Testis (tissue), 2 donors: ENCODE measurements around the gene BTRC.

Experiments
- POLR2A ChIP-seq: fragments of 450-650 bp; IDR thresholded peaks from one replicate; pipeline ENCODE4 v1.6.1; 2017; ENCODE audit warnings: antibody characterized with exemption, mild to moderate bottlenecking, moderate library complexity
- TF ChIP-seq, protein P1 (sequence below), 3 experiments: fragments of 450-650 bp in 2 of 3; fragments of 200-600 bp in 1 of 3; sonication (generic) in 1 of 3; IDR thresholded peaks; one replicate each; pipeline ENCODE4 v1.5.1; 2016 to 2019; ENCODE audit warnings: antibody characterized with exemption in 3 of 3, mild to moderate bottlenecking in 2 of 3, moderate library complexity in 1 of 3

- TF ChIP-seq, protein P1, sequence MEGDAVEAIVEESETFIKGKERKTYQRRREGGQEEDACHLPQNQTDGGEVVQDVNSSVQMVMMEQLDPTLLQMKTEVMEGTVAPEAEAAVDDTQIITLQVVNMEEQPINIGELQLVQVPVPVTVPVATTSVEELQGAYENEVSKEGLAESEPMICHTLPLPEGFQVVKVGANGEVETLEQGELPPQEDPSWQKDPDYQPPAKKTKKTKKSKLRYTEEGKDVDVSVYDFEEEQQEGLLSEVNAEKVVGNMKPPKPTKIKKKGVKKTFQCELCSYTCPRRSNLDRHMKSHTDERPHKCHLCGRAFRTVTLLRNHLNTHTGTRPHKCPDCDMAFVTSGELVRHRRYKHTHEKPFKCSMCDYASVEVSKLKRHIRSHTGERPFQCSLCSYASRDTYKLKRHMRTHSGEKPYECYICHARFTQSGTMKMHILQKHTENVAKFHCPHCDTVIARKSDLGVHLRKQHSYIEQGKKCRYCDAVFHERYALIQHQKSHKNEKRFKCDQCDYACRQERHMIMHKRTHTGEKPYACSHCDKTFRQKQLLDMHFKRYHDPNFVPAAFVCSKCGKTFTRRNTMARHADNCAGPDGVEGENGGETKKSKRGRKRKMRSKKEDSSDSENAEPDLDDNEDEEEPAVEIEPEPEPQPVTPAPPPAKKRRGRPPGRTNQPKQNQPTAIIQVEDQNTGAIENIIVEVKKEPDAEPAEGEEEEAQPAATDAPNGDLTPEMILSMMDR (IDR thresholded peaks at IDR 0.05), result no peak
- no peak for TF ChIP-seq POLR2A
Observed at GRCh38 chr10:101379663-101380352, 25.8 kb downstream of the BTRC start.
